K562 (cell line): ENCODE measurements around the gene KNL1. TPM values are rescaled to one million over a fixed set of nuclear protein-coding genes. Genes with fewer than 3 reads are reported as not detected.

ENCODE experiments used
- ATAC-seq: fragments of 200-7000 bp; cut with Tn5 transposase; 3 replicates; pipeline ENCODE4 v1.9.1; 2020; ENCODE audit warnings: moderate library complexity
- BruUV-seq: library from RNA; stranded (reverse); fragments of 400-500 nt; replicated peaks from 2 replicates; lab custom pipeline; 2021; lab: Mats Ljungman, UMichigan
- CTCF ChIA-PET: fragments of 300-600 bp; formaldehyde crosslinking; extraction: SDS; loops from one replicate; lab custom pipeline; 2021; ENCODE audit warnings: low intra/inter-chr PET ratio; lab: Yijun Ruan, JAX
- POLR2A ChIA-PET: fragments of 300-600, 350-650 bp; sonication (Branson Sonifier 250); formaldehyde crosslinking; extraction: SDS; loops from one replicate; lab custom pipeline; 2021; ENCODE audit warnings: antibody characterized with exemption, inconsistent platforms; lab: Yijun Ruan, JAX
- DNase-seq, 4 experiments: peaks; one replicate each; pipeline versions ENCODE4 v3.0.0 to v3.0.0-alpha.2; 2011 to 2018; ENCODE audit warnings: low spot score in 3 of 4, mixed read lengths in 3 of 4; ENCODE audit errors: extremely low read depth in 1 of 4
- FAIRE-seq: peaks from 2 replicates; lab custom pipeline; 2011; peaks lifted over from hg19 to GRCh38; lab: Jason Lieb, UNC
- H2AFZ ChIP-seq: 2 replicates; pipeline ENCODE4 v1.6.0; 2011; ENCODE audit warnings: low read depth, low read length, control low read depth, inconsistent platforms
- H3K27ac ChIP-seq: fragments of 200-600 bp; 3 replicates; pipeline ENCODE4 v1.8.0; 2011; ENCODE audit warnings: low read depth, mild to moderate bottlenecking, control low read depth, inconsistent platforms, low read length, moderate library complexity, mixed read lengths; ENCODE audit errors: extremely low read depth
- H3K27me3 ChIP-seq, 2 experiments: fragments of 300-600 bp in 1 of 2; 2 replicates in 1 of 2; 3 replicates in 1 of 2; pipeline versions ENCODE4 v1.6.0 to v1.8.0; 2011; ENCODE audit warnings: inconsistent platforms in 2 of 2, low read length in 2 of 2, mild to moderate bottlenecking in 1 of 2, mixed read lengths in 1 of 2, moderate library complexity in 1 of 2; ENCODE audit not compliant: control insufficient read depth in 2 of 2, insufficient read depth in 2 of 2
- H3K36me3 ChIP-seq: fragments of 300-600 bp; 3 replicates; pipeline ENCODE4 v1.8.0; 2011; ENCODE audit warnings: mild to moderate bottlenecking, low read length, inconsistent platforms; ENCODE audit not compliant: control insufficient read depth, insufficient read depth
- H3K4me1 ChIP-seq, 2 experiments: fragments of 200-600 bp in 1 of 2; replicated peaks in 1 of 2; 2 replicates in 1 of 2; 3 replicates in 1 of 2; pipeline versions ENCODE4 v1.5.1 to v1.8.0; 2011; ENCODE audit warnings: inconsistent platforms in 2 of 2, low read length in 2 of 2, mild to moderate bottlenecking in 1 of 2, mixed read lengths in 1 of 2, moderate library complexity in 1 of 2; ENCODE audit not compliant: control insufficient read depth in 2 of 2, insufficient read depth in 2 of 2
- H3K4me2 ChIP-seq: 2 replicates; pipeline ENCODE4 v1.6.1; 2011; ENCODE audit warnings: low read length, control low read depth, inconsistent platforms, mixed read lengths; ENCODE audit not compliant: insufficient read depth
- H3K4me3 ChIP-seq: fragments of 200-600 bp; sonication (generic), shearing (Covaris generic); 2 replicates; pipeline ENCODE4 v1.5.1; 2016; ENCODE audit warnings: control low read depth, inconsistent platforms
- H3K79me2 ChIP-seq: fragments of 200-600 bp; 3 replicates; pipeline ENCODE4 v1.8.0; 2011; ENCODE audit warnings: low read length, inconsistent platforms; ENCODE audit not compliant: control insufficient read depth, insufficient read depth
- H3K9ac ChIP-seq, 2 experiments: 2 replicates each; pipeline versions ENCODE4 v1.6.0 to v1.6.1; 2011; ENCODE audit warnings: low read depth in 2 of 2, low read length in 2 of 2, control low read depth in 1 of 2, inconsistent platforms in 1 of 2, mild to moderate bottlenecking in 1 of 2, mixed read lengths in 1 of 2; ENCODE audit not compliant: insufficient read depth in 1 of 2
- H3K9me1 ChIP-seq: one replicate; pipeline ENCODE4 v1.6.0; 2011; ENCODE audit warnings: inconsistent platforms, mild to moderate bottlenecking, low read length, moderate library complexity; ENCODE audit not compliant: control insufficient read depth, insufficient read depth
- H3K9me3 ChIP-seq: replicated peaks from 2 replicates; pipeline ENCODE4 v1.5.1; 2011; ENCODE audit warnings: low read depth, low read length, inconsistent platforms; ENCODE audit not compliant: control insufficient read depth, insufficient read depth
- H4K20me1 ChIP-seq: replicated peaks from 2 replicates; pipeline ENCODE4 v1.6.1; 2011; ENCODE audit warnings: low read length, inconsistent platforms, mixed read lengths; ENCODE audit not compliant: control insufficient read depth, insufficient read depth
- C11orf30 ChIP-seq: fragments of 450-650 bp; IDR thresholded peaks from 2 replicates; pipeline ENCODE4 v1.6.1; 2016; ENCODE audit warnings: low read depth, mild to moderate bottlenecking
- FOXP4 ChIP-seq: sonication (generic); formaldehyde crosslinking; IDR thresholded peaks from 2 replicates; pipeline ENCODE4 v1.8.0; 2022; ENCODE audit warnings: mild to moderate bottlenecking, missing genetic modification reagents, borderline replicate concordance
- GATAD2A ChIP-seq: fragments of 450-650 bp; IDR thresholded peaks from 2 replicates; pipeline ENCODE4 v1.6.1; 2017
- MAFG ChIP-seq: fragments of 450-650 bp; conservative IDR thresholded peaks from 2 replicates; pipeline ENCODE4 v1.6.1; 2016; ENCODE audit warnings: missing genetic modification characterization, missing compliant biosample characterization
- PTRF ChIP-seq: fragments of 450-650 bp; IDR thresholded peaks from 2 replicates; pipeline ENCODE4 v1.6.1; 2016; ENCODE audit warnings: mild to moderate bottlenecking, missing genetic modification characterization, missing compliant biosample characterization
- RAD21 ChIP-seq, 2 experiments: fragments of 250-450 bp in 1 of 2; fragments of 450-650 bp in 1 of 2; sonication (Bioruptor Pico) in 1 of 2; formaldehyde crosslinking in 1 of 2; IDR thresholded peaks in 1 of 2; conservative IDR thresholded peaks in 1 of 2; 2 replicates each; pipeline versions ENCODE4 v1.4.0 to v1.8.0; 2020 to 2022; ENCODE audit warnings: mild to moderate bottlenecking in 2 of 2, moderate library complexity in 1 of 2
- SIN3B ChIP-seq: fragments of 450-650 bp; IDR thresholded peaks from 2 replicates; pipeline ENCODE4 v1.6.1; 2017; ENCODE audit warnings: low read depth, mild to moderate bottlenecking, moderate library complexity
- ZBTB1 ChIP-seq: sonication (generic); formaldehyde crosslinking; IDR thresholded peaks from 2 replicates; pipeline ENCODE4 v1.8.1; 2023; ENCODE audit warnings: missing genetic modification reagents, low read depth, mild to moderate bottlenecking, borderline replicate concordance
- ZNF444 ChIP-seq: fragments of 250-450 bp; sonication (Bioruptor Pico); IDR thresholded peaks from 2 replicates; pipeline ENCODE4 v1.4.0; 2020; ENCODE audit warnings: mild to moderate bottlenecking, moderate library complexity
- WGBS: fragments of 100-300 bp; shearing (Covaris generic); methylation state at CpG from one replicate; pipeline ENCODE4 v1.1.6; 2016; ENCODE audit warnings: low coverage, mixed read lengths; ENCODE audit not compliant: insufficient coverage; ENCODE audit errors: missing lambda C conversion rate; 5-methylcytosine and 5-hydroxymethylcytosine counted together
- in situ Hi-C: fragments of 300-500 bp; cut with MboI; formaldehyde crosslinking; loops from 4 replicates; pipeline ENCODE4 v1.15.0; 2018; ENCODE audit warnings: inconsistent platforms, mixed read lengths
- intact Hi-C: fragments of 100-400 bp; cut with micrococcal nuclease; formaldehyde crosslinking; loops from 2 replicates; pipeline ENCODE4 v1.14.2; 2022
- polyA plus RNA-seq, 8 experiments: library from polyadenylated mRNA; depleted of rRNA in 4 of 8; stranded (reverse) in 5 of 8; unstranded in 3 of 8; fragments of >200 nt; fragmentation: Nextera tagmentation in 2 of 8; fragmentation: Illumina TruSeq in 1 of 8; extraction: Ambion mirVana in 2 of 8; extraction: Trizol in 1 of 8; gene quantifications; 2 replicates each; pipeline versions ENCODE4 v1.2.1 to v1.2.3, GENCODE V29; 2011 to 2014; ENCODE audit warnings: inconsistent platforms in 1 of 8, missing spikeins in 1 of 8
- total RNA-seq, 7 experiments: library from RNA; depleted of rRNA in 6 of 7; stranded (reverse); fragments of >200 nt in 6 of 7; fragmentation: Illumina TruSeq in 2 of 7; extraction: Trizol in 2 of 7; gene quantifications; 2 replicates each; pipeline versions ENCODE4 v1.2.1 to v1.2.3, GENCODE V29; 2011 to 2021; ENCODE audit warnings: low replicate concordance in 1 of 7
- TF ChIP-seq, protein P1 (sequence below), 2 experiments: fragments of 450-650 bp; formaldehyde crosslinking in 1 of 2; IDR thresholded peaks; 2 replicates each; pipeline versions ENCODE4 v1.4.0 to v1.6.1; 2014 to 2020; ENCODE audit warnings: mild to moderate bottlenecking in 2 of 2, borderline replicate concordance in 1 of 2, low read depth in 1 of 2

Gene KNL1
- total and polyA plus RNA-seq, 9 of the 15 experiments (the other 6 are each of a cell fraction or from before 2014, with no cell fraction given), result 14.5 to 65.4 (median 34.6) TPM

DNA sequence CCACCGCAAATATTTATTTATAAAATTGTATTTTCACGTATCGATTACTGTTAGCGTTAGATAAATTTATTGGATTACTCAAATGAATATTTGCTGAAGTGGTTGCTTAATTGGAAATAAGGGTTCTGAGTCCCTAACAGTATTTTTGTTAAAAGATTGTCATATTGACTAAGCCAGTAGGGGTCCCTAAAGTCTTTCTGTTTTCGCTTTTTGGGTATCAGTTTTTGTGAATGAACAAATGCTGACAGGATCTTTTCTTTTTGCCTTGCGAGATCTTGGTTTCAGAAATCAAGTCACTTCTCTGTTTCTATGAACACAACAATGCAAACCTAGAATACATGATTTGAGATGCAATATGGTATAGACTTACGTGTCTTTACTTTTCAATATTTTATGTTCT, 108.0 kb downstream of the KNL1 start:
- Histone ChIP-seq H4K20me1 (no peaks in the 10 kb centered on the region), H2AFZ (no peak overlapping the region), H3K9ac (no peak overlapping the region), H3K9me1 (no peaks in the 10 kb centered on the region), H3K36me3 (peaks cover 83% of the 10 kb centered on the region), H3K4me3 (no peak overlapping the region), H3K4me2 (no peak overlapping the region), H3K79me2 (peaks cover 21% of the 10 kb centered on the region), H3K27me3 (no peaks in the 10 kb centered on the region), H3K27ac (no peak overlapping the region), H3K4me1 (no peaks in the 10 kb centered on the region), H3K9me3 (no peaks in the 10 kb centered on the region)
- 99% methylated on average over 7 of the region's 7 CpGs for WGBS
- FAIRE-seq, result peak; percentile 55
- peak in 1 of 4 experiments; percentile 13 for DNase-seq
- ChIA-PET CTCF (interaction anchor here (0.5 to 1.6 kb wide), 3 partner anchors 24 to 192 kb away, joined by 3 to 5 read pairs (median 4); partner anchors contain the start of gene VPS18), POLR2A (no interaction called here)
- in situ Hi-C loops, result no loop called here
- intact Hi-C loops, result loop anchor here (10.0 kb wide), 1 partner anchor 193 kb away; the partner anchor contains the start of gene VPS18
- 0 out of 3 replicates have a peak, but pooled peaks have one; percentile 31 for ATAC-seq
- BruUV-seq, result no TSS peak
- no peak for TF ChIP-seq ZNF444 (CRISPR knock-in tag)
- TF ChIP-seq SIN3B, result no peak
- TF ChIP-seq, protein P1, sequence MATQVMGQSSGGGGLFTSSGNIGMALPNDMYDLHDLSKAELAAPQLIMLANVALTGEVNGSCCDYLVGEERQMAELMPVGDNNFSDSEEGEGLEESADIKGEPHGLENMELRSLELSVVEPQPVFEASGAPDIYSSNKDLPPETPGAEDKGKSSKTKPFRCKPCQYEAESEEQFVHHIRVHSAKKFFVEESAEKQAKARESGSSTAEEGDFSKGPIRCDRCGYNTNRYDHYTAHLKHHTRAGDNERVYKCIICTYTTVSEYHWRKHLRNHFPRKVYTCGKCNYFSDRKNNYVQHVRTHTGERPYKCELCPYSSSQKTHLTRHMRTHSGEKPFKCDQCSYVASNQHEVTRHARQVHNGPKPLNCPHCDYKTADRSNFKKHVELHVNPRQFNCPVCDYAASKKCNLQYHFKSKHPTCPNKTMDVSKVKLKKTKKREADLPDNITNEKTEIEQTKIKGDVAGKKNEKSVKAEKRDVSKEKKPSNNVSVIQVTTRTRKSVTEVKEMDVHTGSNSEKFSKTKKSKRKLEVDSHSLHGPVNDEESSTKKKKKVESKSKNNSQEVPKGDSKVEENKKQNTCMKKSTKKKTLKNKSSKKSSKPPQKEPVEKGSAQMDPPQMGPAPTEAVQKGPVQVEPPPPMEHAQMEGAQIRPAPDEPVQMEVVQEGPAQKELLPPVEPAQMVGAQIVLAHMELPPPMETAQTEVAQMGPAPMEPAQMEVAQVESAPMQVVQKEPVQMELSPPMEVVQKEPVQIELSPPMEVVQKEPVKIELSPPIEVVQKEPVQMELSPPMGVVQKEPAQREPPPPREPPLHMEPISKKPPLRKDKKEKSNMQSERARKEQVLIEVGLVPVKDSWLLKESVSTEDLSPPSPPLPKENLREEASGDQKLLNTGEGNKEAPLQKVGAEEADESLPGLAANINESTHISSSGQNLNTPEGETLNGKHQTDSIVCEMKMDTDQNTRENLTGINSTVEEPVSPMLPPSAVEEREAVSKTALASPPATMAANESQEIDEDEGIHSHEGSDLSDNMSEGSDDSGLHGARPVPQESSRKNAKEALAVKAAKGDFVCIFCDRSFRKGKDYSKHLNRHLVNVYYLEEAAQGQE (IDR thresholded peaks at IDR 0.05; ENCODE audit: borderline replicate concordance), result 0 out of 2 replicates have a peak, but pooled peaks have one; percentile 11
- TF ChIP-seq, protein P1 (CRISPR knock-in tag; IDR thresholded peaks at IDR 0.05; ENCODE audit: low read depth), result no peak
- TF ChIP-seq MAFG, result peak; percentile 34; the same call in 1 of the 2 replicates
- no peak for TF ChIP-seq PTRF (tag)
- peak; percentile 28 to 29; a peak in 2 of 4 replicates for TF ChIP-seq RAD21 (CRISPR knock-in tag; conservative IDR thresholded peaks at IDR 0.05 in 1 of 2, IDR thresholded peaks at IDR 0.05 in 1 of 2)
- no peak for TF ChIP-seq ZBTB1
- peak; percentile 36; the same call in 1 of the 2 replicates for TF ChIP-seq C11orf30
- TF ChIP-seq GATAD2A, result no peak
- TF ChIP-seq FOXP4, result no peak
